ENCODE data around the gene INPP5A.

- TF ChIP-seq CTCF (IDR thresholded peaks at IDR 0.05) (no peak), POLR2AphosphoS5 (IDR thresholded peaks at IDR 0.05) (no peak), POLR2A (IDR thresholded peaks at IDR 0.05) (no peak)
Measured at GRCh38 chr10:132746801-132747625, 209.4 kb downstream of the INPP5A start.
